GM23248 (cell line): ENCODE data around the gene TOMM22. TPM values are rescaled to one million over a fixed set of nuclear protein-coding genes. Genes with fewer than 3 reads are reported as not detected.
"Not testable (repeated sequence)": the region's sequence is repeated elsewhere in the genome, so short reads cannot be mapped to it uniquely, and the experiment has no call there.

Source experiments
- DNase-seq: peaks from one replicate; pipeline ENCODE4 v3.0.0-alpha.2; 2015
- H2AFZ ChIP-seq: fragments of 200-600 bp; sonication (generic); 2 replicates; pipeline ENCODE4 v1.6.1; 2016; ENCODE audit warnings: antibody characterized with exemption
- H3F3A ChIP-seq: fragments of 200-600 bp; sonication (generic); 2 replicates; pipeline ENCODE4 v1.6.1; 2016; ENCODE audit warnings: mild to moderate bottlenecking, antibody characterized with exemption, mixed run types; ENCODE audit not compliant: insufficient read depth
- H3K27ac ChIP-seq: fragments of 200-600 bp; sonication (generic); 2 replicates; pipeline ENCODE4 v1.5.1; 2016; ENCODE audit warnings: mild to moderate bottlenecking
- H3K27me3 ChIP-seq: fragments of 200-600 bp; sonication (generic); replicated peaks from 2 replicates; pipeline ENCODE4 v1.6.1; 2016; ENCODE audit warnings: mild to moderate bottlenecking; ENCODE audit not compliant: insufficient read depth
- H3K36me3 ChIP-seq: fragments of 200-600 bp; sonication (generic); 2 replicates; pipeline ENCODE4 v1.6.1; 2016; ENCODE audit warnings: low read depth, mild to moderate bottlenecking
- H3K4me1 ChIP-seq: fragments of 200-600 bp; sonication (generic); 2 replicates; pipeline ENCODE4 v1.6.1; 2016; ENCODE audit warnings: mild to moderate bottlenecking; ENCODE audit not compliant: insufficient read depth
- H3K4me2 ChIP-seq: fragments of 200-600 bp; sonication (generic); one replicate; pipeline ENCODE4 v1.6.1; 2016; ENCODE audit warnings: mild to moderate bottlenecking; ENCODE audit not compliant: unreplicated experiment
- H3K4me3 ChIP-seq: fragments of 200-600 bp; sonication (generic); 2 replicates; pipeline ENCODE4 v1.5.1; 2016; ENCODE audit warnings: mild to moderate bottlenecking
- H3K79me2 ChIP-seq: fragments of 200-600 bp; sonication (generic); 2 replicates; pipeline ENCODE4 v1.6.1; 2016; ENCODE audit warnings: mild to moderate bottlenecking; ENCODE audit not compliant: insufficient read depth
- H3K9ac ChIP-seq: fragments of 200-600 bp; sonication (generic); 2 replicates; pipeline ENCODE4 v1.6.1; 2016; ENCODE audit warnings: mild to moderate bottlenecking
- H3K9me2 ChIP-seq: fragments of 200-600 bp; sonication (generic); 2 replicates; pipeline ENCODE4 v1.6.1; 2016; ENCODE audit warnings: mixed run types, mild to moderate bottlenecking, moderate library complexity; ENCODE audit not compliant: insufficient read depth
- H3K9me3 ChIP-seq: fragments of 200-600 bp; sonication (generic); one replicate; pipeline ENCODE4 v1.6.1; 2017; ENCODE audit warnings: low read depth
- H4K20me1 ChIP-seq: fragments of 200-600 bp; sonication (generic); 2 replicates; pipeline ENCODE4 v1.6.0; 2016; ENCODE audit not compliant: insufficient read depth
- EZH2 ChIP-seq: fragments of 200-600 bp; sonication (generic); IDR thresholded peaks from 2 replicates; pipeline ENCODE4 v1.6.1; 2018; ENCODE audit warnings: antibody characterized with exemption, mild to moderate bottlenecking; ENCODE audit not compliant: insufficient read depth, poor library complexity, severe bottlenecking
- EZH2phosphoT487 ChIP-seq: fragments of 200-600 bp; sonication (generic); IDR thresholded peaks from 2 replicates; pipeline ENCODE4 v1.6.1; 2018; ENCODE audit warnings: antibody characterized with exemption, moderate library complexity, mild to moderate bottlenecking, low read depth; ENCODE audit not compliant: insufficient read depth
- WGBS, 2 experiments: methylation state at CpG; one replicate each; pipeline ENCODE4 v1.1.6; 2015 to 2017; ENCODE audit warnings: low lambda C conversion rate in 2 of 2, low coverage in 1 of 2; ENCODE audit errors: missing lambda C conversion rate in 2 of 2; 5-methylcytosine and 5-hydroxymethylcytosine counted together
- in situ Hi-C: fragments of 300-500 bp; cut with MboI; formaldehyde crosslinking; loops from 2 replicates; pipeline ENCODE4 v1.15.0; 2020
- polyA plus RNA-seq: library from polyadenylated mRNA; unstranded; fragments of >200 nt; fragmentation: Nextera tagmentation; extraction: Ambion mirVana; gene quantifications from 2 replicates; pipeline ENCODE4 v1.2.1, GENCODE V29; 2016
- total RNA-seq: library from RNA; depleted of rRNA; stranded (reverse); fragments of >200 nt; shearing (Covaris generic); gene quantifications from 2 replicates; pipeline ENCODE4 v1.2.3, GENCODE V29; 2014

The TOMM22 gene
- total and polyA plus RNA-seq, 2 experiments from 2014 or later: 48.9 to 92.0 TPM

- Histone ChIP-seq H4K20me1 (no peaks in the 10 kb centered on the region), H3K9me3 (no peaks in the 10 kb centered on the region), H3K27me3 (no peaks in the 10 kb centered on the region), H3K4me3 (no peak overlapping the region), H3K9me2 (no peaks in the 10 kb centered on the region), H2AFZ (no peak overlapping the region), H3K79me2 (no peaks in the 10 kb centered on the region), H3K9ac (no peak overlapping the region), H3K4me1 (no peaks in the 10 kb centered on the region), H3K4me2 (no peak overlapping the region), H3K27ac (no peak overlapping the region), H3F3A (no peaks in the 10 kb centered on the region), H3K36me3 (no peaks in the 10 kb centered on the region)
- DNase-seq: no peak
- in situ Hi-C loops: no loop called here
- no peak for TF ChIP-seq EZH2phosphoT487
- TF ChIP-seq EZH2: no peak
- WGBS, 2 experiments: 94 to 95% methylated on average over 13 of the region's 13 CpGs
Observed at GRCh38 chr22:38641476-38642040, 40.2 kb upstream of the TOMM22 start.

GRCh38 chr22:38644245-38644644, 37.5 kb upstream of the TOMM22 start:
- H3K79me2 ChIP-seq, H3K4me1 ChIP-seq, H2AFZ ChIP-seq, H3K4me3 ChIP-seq, H3K27ac ChIP-seq, in situ Hi-C loops, DNase-seq, H3K9ac ChIP-seq, H3K9me2 ChIP-seq, H3K36me3 ChIP-seq, H4K20me1 ChIP-seq, H3K4me2 ChIP-seq, H3F3A ChIP-seq, H3K9me3 ChIP-seq, H3K27me3 ChIP-seq: not testable (repeated sequence)
- 84 to 88% methylated on average over 5 of the region's 5 CpGs for WGBS, 2 experiments

- H3F3A ChIP-seq: no peaks in the 10 kb centered on the region
- WGBS, 2 experiments: 93% methylated on average over 6 of the region's 6 CpGs
- H3K4me1 ChIP-seq: no peaks in the 10 kb centered on the region
- in situ Hi-C loops: no loop called here
- H3K79me2 ChIP-seq: no peaks in the 10 kb centered on the region
- no peak overlapping the region for H3K4me2 ChIP-seq
- H3K9me2 ChIP-seq: no peaks in the 10 kb centered on the region
- no peaks in the 10 kb centered on the region for H3K36me3 ChIP-seq
- H4K20me1 ChIP-seq: no peaks in the 10 kb centered on the region
- H2AFZ ChIP-seq: no peak overlapping the region
- no peak for TF ChIP-seq EZH2phosphoT487
- TF ChIP-seq EZH2: no peak
- no peak overlapping the region for H3K9ac ChIP-seq
- H3K4me3 ChIP-seq: no peak overlapping the region
- DNase-seq: no peak
- H3K9me3 ChIP-seq: no peaks in the 10 kb centered on the region
- H3K27ac ChIP-seq: no peak overlapping the region
- H3K27me3 ChIP-seq: no peaks in the 10 kb centered on the region
Observed at GRCh38 chr22:38645430-38645829, 36.3 kb upstream of the TOMM22 start.

GRCh38 chr22:38649841-38650522, 31.8 kb upstream of the TOMM22 start:
- Histone ChIP-seq H3K27me3 (no peaks in the 10 kb centered on the region), H3K27ac (no peak overlapping the region), H3K36me3 (no peaks in the 10 kb centered on the region), H3K9me2 (no peaks in the 10 kb centered on the region), H3K4me2 (no peak overlapping the region), H3K9me3 (no peaks in the 10 kb centered on the region), H3K9ac (no peak overlapping the region), H2AFZ (no peak overlapping the region), H3K4me1 (no peaks in the 10 kb centered on the region), H3K79me2 (no peaks in the 10 kb centered on the region), H4K20me1 (no peaks in the 10 kb centered on the region), H3K4me3 (no peak overlapping the region), H3F3A (no peaks in the 10 kb centered on the region)
- 64 to 71% methylated on average over 5 of the region's 5 CpGs for WGBS, 2 experiments
- in situ Hi-C loops: no loop called here
- no peak for TF ChIP-seq EZH2phosphoT487
- no peak for DNase-seq

GRCh38 chr22:38652859-38653258, 28.9 kb upstream of the TOMM22 start:
- Histone ChIP-seq H3K27me3 (no peaks in the 10 kb centered on the region), H3K4me3 (no peak overlapping the region), H3K9me3 (no peaks in the 10 kb centered on the region), H3K4me2 (no peak overlapping the region), H3F3A (no peaks in the 10 kb centered on the region), H4K20me1 (no peaks in the 10 kb centered on the region), H3K9ac (no peak overlapping the region), H3K4me1 (peaks cover 7% of the 10 kb centered on the region; the same call in 1 of the 2 replicates), H3K79me2 (peaks cover 13% of the 10 kb centered on the region), H2AFZ (no peak overlapping the region), H3K36me3 (no peaks in the 10 kb centered on the region), H3K9me2 (no peaks in the 10 kb centered on the region), H3K27ac (no peak overlapping the region)
- in situ Hi-C loops: no loop called here
- DNase-seq: no peak
- no peak for TF ChIP-seq EZH2
- TF ChIP-seq EZH2phosphoT487: no peak
